ENCODE measurements around the gene MAMDC4. TPM values are rescaled to one million over a fixed set of nuclear protein-coding genes. Genes with fewer than 3 reads are reported as not detected.
"Not testable (repeated sequence)": the region's sequence is repeated elsewhere in the genome, so short reads cannot be mapped to it uniquely, and the experiment has no call there.

Gene MAMDC4
- 1 to 10 TPM; 1.6 to 9.3 TPM for total RNA-seq
- 10 to 100 TPM; 15.2 to 15.9 TPM for polyA plus RNA-seq (ENCODE audit: insufficient read length in 2 of 2)
- long read RNA-seq, donor 1, partial matches to known transcripts, result 7 of 7 reads
- long read RNA-seq, donor 1, other reads (novel, unspliced or antisense), result 0 of 7 reads
- long read RNA-seq, donor 2, result 0 reads
- long read RNA-seq, donor 3, partial matches to known transcripts, result 66 of 287 reads
- long read RNA-seq, donor 3, other reads (novel, unspliced or antisense), result 221 of 287 reads
- long read RNA-seq, donor 4, partial matches to known transcripts, result 15 of 16 reads
- long read RNA-seq, donor 4, other reads (novel, unspliced or antisense), result 0 of 16 reads

GRCh38 chr9:136851941-136852663 lies at the start of gene MAMDC4:
Gene MAMDC4 (plus strand): TSS chr9:136852346. CDS start chr9:136852417, 71 bp downstream.
- 82% methylated on average over 22 of the region's 23 CpGs for WGBS (ENCODE audit: insufficient coverage)
- Histone ChIP-seq H3K4me1 (ENCODE audit: control insufficient read depth, insufficient read depth, low read length) (peaks cover 33% of the 10 kb centered on the region), H3K36me3 (ENCODE audit: control insufficient read depth, insufficient read depth, low read length) (peaks cover 85% of the 10 kb centered on the region), H3K27me3 (ENCODE audit: control insufficient read depth, insufficient read depth, low read length) (peaks cover 3% of the 10 kb centered on the region), H3K9me3 (ENCODE audit: control insufficient read depth, insufficient read depth, low read length) (no peaks in the 10 kb centered on the region), H3K27ac (ENCODE audit: low read depth, low read length) (no peak within 1 kb of the TSS), H3K4me3 (ENCODE audit: low read depth, low read length) (no peak within 1 kb of the TSS)
- no peak for DNase-seq (ENCODE audit: low read depth in 4 of 6, low spot score in 6 of 6)

DNA sequence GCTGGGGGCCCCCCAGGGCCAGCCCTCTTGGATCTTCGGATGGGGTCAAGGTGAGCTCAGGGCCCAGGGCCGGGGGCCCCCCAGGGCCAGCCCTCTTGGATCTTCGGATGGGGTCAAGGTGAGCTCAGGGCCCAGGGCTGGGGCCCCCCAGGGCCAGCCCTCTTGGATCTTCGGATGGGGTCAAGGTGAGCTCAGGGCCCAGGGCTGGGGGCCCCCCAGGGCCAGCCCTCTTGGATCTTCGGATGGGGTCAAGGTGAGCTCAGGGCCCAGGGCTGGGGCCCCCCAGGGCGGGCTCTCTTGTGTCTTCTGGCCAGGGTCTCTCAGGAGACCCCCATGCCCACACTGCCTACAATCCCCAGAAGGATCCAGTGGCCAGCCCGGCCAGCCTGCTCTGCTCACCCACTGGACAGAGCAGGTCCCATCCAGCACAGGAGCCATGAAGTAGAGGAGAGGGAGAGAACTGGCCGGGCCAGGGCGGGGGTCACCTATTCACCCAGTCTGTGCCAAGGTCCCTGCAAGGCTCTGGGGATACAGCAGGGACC lies 49.1 kb upstream of the MAMDC4 start:
- H3K9me3 ChIP-seq (ENCODE audit: control insufficient read depth, insufficient read depth, low read length); DNase-seq (ENCODE audit: low read depth in 4 of 6, low spot score in 6 of 6); H3K27ac ChIP-seq (ENCODE audit: low read depth, low read length); H3K4me3 ChIP-seq (ENCODE audit: low read depth, low read length): not testable (repeated sequence)
- peaks cover 30% of the 10 kb centered on the region for H3K27me3 ChIP-seq (ENCODE audit: control insufficient read depth, insufficient read depth, low read length)
- 96% methylated on average over 4 of the region's 9 CpGs for WGBS (ENCODE audit: insufficient coverage)
- peaks cover 44% of the 10 kb centered on the region for H3K36me3 ChIP-seq (ENCODE audit: control insufficient read depth, insufficient read depth, low read length)
- H3K4me1 ChIP-seq (ENCODE audit: control insufficient read depth, insufficient read depth, low read length), result peaks cover 42% of the 10 kb centered on the region

- DNase-seq (ENCODE audit: low read depth in 4 of 6, low spot score in 6 of 6), result no peak
- Histone ChIP-seq H3K36me3 (ENCODE audit: control insufficient read depth, insufficient read depth, low read length) (peaks cover 44% of the 10 kb centered on the region), H3K4me1 (ENCODE audit: control insufficient read depth, insufficient read depth, low read length) (peaks cover 37% of the 10 kb centered on the region), H3K9me3 (ENCODE audit: control insufficient read depth, insufficient read depth, low read length) (no peaks in the 10 kb centered on the region), H3K4me3 (ENCODE audit: low read depth, low read length) (no peak overlapping the region), H3K27me3 (ENCODE audit: control insufficient read depth, insufficient read depth, low read length) (peaks cover 28% of the 10 kb centered on the region), H3K27ac (ENCODE audit: low read depth, low read length) (no peak overlapping the region)
- 95% methylated on average over 21 of the region's 22 CpGs for WGBS (ENCODE audit: insufficient coverage)
These were observed 48.3 kb upstream of the MAMDC4 start for GRCh38 chr9:136803551-136804508.

DNA sequence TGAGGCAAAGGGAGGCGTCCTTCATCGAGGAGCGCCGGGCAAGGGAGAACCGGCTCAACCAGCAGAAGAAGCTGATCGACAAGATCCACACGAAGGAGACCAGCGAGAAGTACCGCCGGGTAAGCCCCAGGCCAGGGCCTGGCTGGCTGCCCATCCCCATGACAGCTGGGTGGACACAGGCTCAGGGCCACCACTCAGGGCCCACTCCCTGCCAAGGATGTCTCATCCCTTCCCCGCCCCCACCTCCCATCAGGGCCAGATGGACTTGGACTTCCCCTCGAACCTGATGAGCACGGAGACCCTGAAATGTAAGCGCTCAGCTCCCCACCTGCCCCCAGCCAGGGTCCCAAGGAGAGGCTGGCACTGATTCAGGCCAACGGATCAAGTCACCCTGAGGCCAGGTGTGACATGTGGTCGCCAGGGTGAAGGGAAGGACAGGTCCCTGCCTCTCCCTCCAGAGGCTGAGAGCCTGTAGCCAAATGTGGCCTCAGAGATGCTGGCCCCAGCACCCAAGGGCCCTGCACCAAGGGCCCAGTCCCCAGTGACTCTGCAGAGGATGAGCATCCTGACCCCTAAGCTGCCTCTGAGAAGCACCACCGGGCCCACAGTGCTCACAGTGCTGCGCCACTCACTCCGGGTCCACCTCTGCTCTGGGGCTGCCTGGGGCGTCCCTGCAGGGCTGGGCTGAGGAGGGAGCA lies 47.5 kb upstream of the MAMDC4 start:
- Histone ChIP-seq H3K27me3 (ENCODE audit: control insufficient read depth, insufficient read depth, low read length) (peaks cover 19% of the 10 kb centered on the region), H3K36me3 (ENCODE audit: control insufficient read depth, insufficient read depth, low read length) (peaks cover 46% of the 10 kb centered on the region), H3K4me1 (ENCODE audit: control insufficient read depth, insufficient read depth, low read length) (peaks cover 36% of the 10 kb centered on the region), H3K9me3 (ENCODE audit: control insufficient read depth, insufficient read depth, low read length) (no peaks in the 10 kb centered on the region), H3K27ac (ENCODE audit: low read depth, low read length) (no peak overlapping the region), H3K4me3 (ENCODE audit: low read depth, low read length) (no peak overlapping the region)
- WGBS (ENCODE audit: insufficient coverage), result 90% methylated on average over 19 of the region's 20 CpGs
- no peak for DNase-seq (ENCODE audit: low read depth in 4 of 6, low spot score in 6 of 6)

- DNase-seq (ENCODE audit: low read depth in 4 of 6, low spot score in 6 of 6), result no peak
- Histone ChIP-seq H3K27me3 (ENCODE audit: control insufficient read depth, insufficient read depth, low read length) (peaks cover 16% of the 10 kb centered on the region), H3K4me1 (ENCODE audit: control insufficient read depth, insufficient read depth, low read length) (peaks cover 35% of the 10 kb centered on the region), H3K9me3 (ENCODE audit: control insufficient read depth, insufficient read depth, low read length) (no peaks in the 10 kb centered on the region), H3K36me3 (ENCODE audit: control insufficient read depth, insufficient read depth, low read length) (peaks cover 50% of the 10 kb centered on the region), H3K4me3 (ENCODE audit: low read depth, low read length) (no peak overlapping the region), H3K27ac (ENCODE audit: low read depth, low read length) (no peak overlapping the region)
- 93% methylated on average over 11 of the region's 12 CpGs for WGBS (ENCODE audit: insufficient coverage)
These were observed 46.9 kb upstream of the MAMDC4 start for GRCh38 chr9:136805207-136805740.

DNA sequence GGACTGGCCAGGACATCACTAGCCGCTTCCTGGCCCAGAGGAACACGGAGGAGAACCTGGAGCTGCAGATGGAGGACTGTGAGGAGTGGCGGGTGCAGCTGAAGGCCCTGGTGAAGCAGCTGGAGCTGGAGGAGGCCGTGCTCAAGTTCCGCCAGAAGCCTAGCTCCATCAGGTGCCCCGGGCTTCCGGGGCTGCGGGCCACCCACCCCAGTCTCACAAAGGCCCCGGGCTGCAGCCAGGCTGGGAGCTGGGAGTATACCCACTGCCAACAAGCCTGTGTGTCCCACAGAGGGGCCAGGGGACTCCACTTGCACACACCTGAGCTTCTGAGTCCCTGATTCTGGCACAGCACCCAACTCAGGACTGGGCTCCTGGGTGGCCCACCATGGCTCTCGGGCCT lies 46.1 kb upstream of the MAMDC4 start:
- WGBS (ENCODE audit: insufficient coverage), result 95% methylated on average over 9 of the region's 10 CpGs
- Histone ChIP-seq H3K4me1 (ENCODE audit: control insufficient read depth, insufficient read depth, low read length) (peaks cover 27% of the 10 kb centered on the region), H3K27me3 (ENCODE audit: control insufficient read depth, insufficient read depth, low read length) (peaks cover 10% of the 10 kb centered on the region), H3K36me3 (ENCODE audit: control insufficient read depth, insufficient read depth, low read length) (peaks cover 55% of the 10 kb centered on the region), H3K27ac (ENCODE audit: low read depth, low read length) (no peak overlapping the region), H3K9me3 (ENCODE audit: control insufficient read depth, insufficient read depth, low read length) (no peaks in the 10 kb centered on the region), H3K4me3 (ENCODE audit: low read depth, low read length) (no peak overlapping the region)
- no peak for DNase-seq (ENCODE audit: low read depth in 4 of 6, low spot score in 6 of 6)

DNA sequence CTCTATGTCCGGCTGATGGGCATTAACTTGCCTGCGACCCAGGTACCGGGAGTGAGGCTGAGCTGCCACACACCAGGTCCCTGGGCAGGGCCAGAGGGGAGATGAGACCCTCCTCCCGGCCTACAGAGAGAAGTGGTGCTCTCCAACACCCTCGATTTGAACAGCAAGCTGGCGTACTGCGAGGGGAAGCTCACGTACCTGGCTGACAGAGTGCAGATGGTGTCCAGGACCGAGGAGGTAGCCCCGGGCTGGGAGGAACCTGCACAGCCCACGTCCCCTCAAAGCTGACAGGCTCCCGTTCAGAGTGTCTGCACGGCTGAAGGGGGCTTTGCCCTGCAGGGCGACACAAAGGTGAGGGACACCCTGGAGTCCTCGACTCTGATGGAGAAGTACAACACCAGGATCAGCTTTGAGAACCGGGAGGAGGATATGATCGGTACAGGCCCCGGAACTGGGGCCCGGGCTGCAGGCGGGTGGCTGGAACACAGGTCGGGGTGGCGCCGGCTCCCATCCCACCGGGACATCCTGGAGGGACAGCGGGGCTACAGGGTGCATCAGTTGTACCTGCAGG lies 45.4 kb upstream of the MAMDC4 start:
- DNase-seq (ENCODE audit: low read depth in 4 of 6, low spot score in 6 of 6), result no peak
- Histone ChIP-seq H3K4me3 (ENCODE audit: low read depth, low read length) (peak overlapping the region; percentile 63), H3K4me1 (ENCODE audit: control insufficient read depth, insufficient read depth, low read length) (peaks cover 24% of the 10 kb centered on the region), H3K27me3 (ENCODE audit: control insufficient read depth, insufficient read depth, low read length) (peaks cover 5% of the 10 kb centered on the region), H3K36me3 (ENCODE audit: control insufficient read depth, insufficient read depth, low read length) (peaks cover 62% of the 10 kb centered on the region), H3K27ac (ENCODE audit: low read depth, low read length) (no peak overlapping the region), H3K9me3 (ENCODE audit: control insufficient read depth, insufficient read depth, low read length) (no peaks in the 10 kb centered on the region)
- 75% methylated on average over 25 of the region's 25 CpGs for WGBS (ENCODE audit: insufficient coverage)

- peak in 3 of 6 donors; percentile 62 to 94 (median 90) for DNase-seq (ENCODE audit: low read depth in 4 of 6, low spot score in 6 of 6)
- Histone ChIP-seq H3K27ac (ENCODE audit: low read depth, low read length) (peak within 1 kb of the TSS; percentile 78), H3K4me1 (ENCODE audit: control insufficient read depth, insufficient read depth, low read length) (peaks cover 24% of the 10 kb centered on the region), H3K9me3 (ENCODE audit: control insufficient read depth, insufficient read depth, low read length) (no peaks in the 10 kb centered on the region), H3K36me3 (ENCODE audit: control insufficient read depth, insufficient read depth, low read length) (peaks cover 60% of the 10 kb centered on the region), H3K27me3 (ENCODE audit: control insufficient read depth, insufficient read depth, low read length) (peaks cover 1% of the 10 kb centered on the region), H3K4me3 (ENCODE audit: low read depth, low read length) (peak within 1 kb of the TSS; percentile 71)
- under 1% methylated on average over 92 of the region's 96 CpGs for WGBS (ENCODE audit: insufficient coverage)
These were observed 44.7 kb upstream of the MAMDC4 start, which contains the start of gene RABL6 for GRCh38 chr9:136807281-136808074. Gene RABL6 (plus strand): TSS chr9:136807948. CDS start chr9:136808197, 249 bp downstream.

Measured in spinal cord (tissue), 10 donors.